NCI-H2029 treated with DMSO at 0.1 percent for 48 hours (cell line): ENCODE measurements around the gene RGS2.
A peak's percentile ranks its signal among the peaks of the same experiment; 100 is the strongest.

Source experiments
- DNase-seq: peaks from one replicate; lab custom pipeline; 2025; lab: John Stamatoyannopoulos, UW

Gene RGS2, protein sequence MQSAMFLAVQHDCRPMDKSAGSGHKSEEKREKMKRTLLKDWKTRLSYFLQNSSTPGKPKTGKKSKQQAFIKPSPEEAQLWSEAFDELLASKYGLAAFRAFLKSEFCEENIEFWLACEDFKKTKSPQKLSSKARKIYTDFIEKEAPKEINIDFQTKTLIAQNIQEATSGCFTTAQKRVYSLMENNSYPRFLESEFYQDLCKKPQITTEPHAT

DNA sequence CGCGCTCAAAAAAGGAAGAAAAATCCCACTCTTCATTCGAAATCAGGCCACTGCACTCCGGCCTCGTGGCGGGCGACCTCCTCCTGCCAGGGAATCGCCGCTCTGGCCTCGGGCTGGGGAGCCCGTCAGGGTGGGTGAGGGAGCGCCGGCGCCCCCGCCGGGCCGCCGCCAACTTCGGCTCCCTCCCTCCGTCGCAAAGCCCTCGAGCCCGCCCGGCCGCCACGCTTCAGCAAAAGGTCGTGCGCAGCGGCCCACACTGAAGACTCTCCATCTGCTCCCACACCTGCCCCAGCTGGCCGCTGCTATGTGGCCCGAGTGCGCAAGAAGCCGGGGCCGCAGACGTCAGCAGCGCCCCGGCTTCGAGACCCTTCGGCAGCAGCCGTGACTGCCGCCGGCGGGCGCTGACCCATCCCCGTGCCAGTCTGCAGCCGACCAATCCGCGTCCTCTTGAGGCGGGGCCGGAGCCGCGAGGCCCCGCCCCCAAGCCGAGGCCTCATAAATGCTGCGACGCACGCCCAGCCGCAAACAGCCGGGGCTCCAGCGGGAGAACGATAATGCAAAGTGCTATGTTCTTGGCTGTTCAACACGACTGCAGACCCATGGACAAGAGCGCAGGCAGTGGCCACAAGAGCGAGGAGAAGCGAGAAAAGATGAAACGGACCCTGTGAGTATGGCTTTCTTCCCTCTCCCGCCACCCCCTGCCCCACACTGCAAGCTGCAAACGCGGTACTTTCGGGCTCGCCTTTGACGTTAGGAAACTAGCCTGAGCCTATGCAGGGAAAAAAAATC lies at the start of gene RGS2:
Gene RGS2, plus strand, starts transcription at position 522 of the 789 bp plus-strand sequence. Its CDS starts 33 bp downstream, at position 555.
- DNase-seq, result peak; percentile 58

DNA sequence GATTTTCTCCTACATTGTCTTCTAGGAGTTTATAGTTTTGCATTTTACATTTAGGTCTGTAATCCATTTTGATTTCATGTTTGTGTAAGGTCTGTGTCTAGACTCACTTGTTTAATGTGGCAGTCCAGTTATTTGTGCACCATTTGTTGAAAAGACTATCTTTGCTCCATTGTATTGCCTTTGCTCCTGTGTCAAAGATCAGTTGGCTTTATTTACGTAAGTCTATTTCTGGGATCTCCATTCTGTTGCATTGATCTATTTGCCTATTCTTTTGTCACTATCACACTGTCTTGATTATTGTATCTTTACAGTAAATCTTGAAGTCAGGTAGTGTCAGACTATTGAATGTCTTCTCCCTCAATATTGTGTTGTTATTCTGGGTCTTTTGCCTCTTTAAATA lies 49.7 kb upstream of the RGS2 start:
- no peak for DNase-seq

DNA sequence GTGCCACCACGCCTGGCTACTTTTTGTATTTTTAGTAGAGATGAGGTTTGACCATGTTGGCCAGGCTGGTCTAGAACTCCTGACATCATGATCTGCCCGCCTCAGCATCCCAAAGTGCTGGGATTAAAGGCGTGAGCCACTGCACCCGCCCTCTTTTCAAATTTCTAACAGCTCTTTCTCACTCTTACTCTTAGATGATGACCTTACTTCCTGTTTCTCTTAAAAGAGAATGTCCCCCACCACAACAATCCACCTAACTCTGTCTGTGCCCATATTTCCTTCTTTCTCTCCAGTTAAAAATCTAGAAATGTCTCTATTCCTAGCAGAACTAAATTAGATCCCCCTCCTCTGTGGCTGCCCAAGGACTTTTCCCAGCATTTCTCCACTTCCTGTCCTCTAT lies 46.6 kb upstream of the RGS2 start:
- no peak for DNase-seq

DNA sequence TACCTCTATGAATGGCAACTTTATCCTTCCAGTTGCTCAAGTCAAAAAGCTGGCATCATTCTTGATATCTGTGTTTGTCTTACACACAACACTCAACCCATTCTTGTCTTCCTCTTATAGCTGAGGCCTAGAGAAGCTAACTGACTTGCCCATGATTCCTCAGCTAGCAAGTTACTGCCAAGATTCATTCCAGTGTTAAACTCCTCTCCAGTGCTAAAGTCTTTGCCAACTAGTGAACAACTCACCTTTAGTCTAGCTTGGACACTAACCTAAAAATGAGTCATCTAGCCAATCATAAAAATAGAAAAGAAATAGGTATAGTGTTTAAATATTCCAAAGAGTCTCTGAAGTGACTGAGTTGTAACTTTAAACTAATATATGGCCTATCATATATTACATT lies 45.6 kb upstream of the RGS2 start:
- DNase-seq, result no peak

DNA sequence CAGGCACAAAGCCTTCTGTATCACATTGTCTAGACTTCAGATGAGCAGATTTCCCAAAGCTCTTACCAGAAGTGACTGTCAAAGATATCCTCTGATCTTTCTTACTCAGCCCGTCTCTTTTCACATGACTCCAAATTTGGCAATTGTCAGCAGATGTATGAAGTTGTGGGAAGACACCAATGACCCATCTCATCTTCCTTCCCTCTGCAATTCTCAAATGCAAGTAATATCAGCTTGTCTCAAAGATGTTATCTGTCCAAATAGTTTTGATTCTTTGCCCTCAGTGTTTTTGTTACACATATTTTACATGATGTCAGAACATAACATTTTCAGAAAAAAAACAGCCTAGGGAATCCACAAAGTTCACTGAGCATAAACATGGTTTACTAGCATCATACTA lies 45.1 kb upstream of the RGS2 start:
- DNase-seq, result no peak

DNA sequence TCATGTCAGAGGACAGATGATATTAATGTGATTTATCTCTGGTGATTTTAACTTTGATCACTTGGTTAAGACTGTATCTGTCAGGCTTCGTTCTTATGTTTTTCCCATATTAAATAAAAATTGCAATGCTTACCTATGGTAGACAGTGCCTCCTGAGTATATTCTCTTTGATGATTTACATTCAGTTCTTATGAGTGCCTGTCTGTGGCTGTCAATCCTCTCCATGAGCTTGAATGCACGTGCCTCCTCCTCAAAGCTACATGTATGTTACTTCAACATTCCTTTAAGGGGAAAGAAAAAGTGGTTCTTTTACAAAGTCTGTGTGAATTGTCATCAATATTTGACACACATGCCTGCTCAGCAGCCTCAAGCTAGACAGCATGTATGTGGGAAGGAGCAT lies 44.2 kb upstream of the RGS2 start:
- no peak for DNase-seq

DNA sequence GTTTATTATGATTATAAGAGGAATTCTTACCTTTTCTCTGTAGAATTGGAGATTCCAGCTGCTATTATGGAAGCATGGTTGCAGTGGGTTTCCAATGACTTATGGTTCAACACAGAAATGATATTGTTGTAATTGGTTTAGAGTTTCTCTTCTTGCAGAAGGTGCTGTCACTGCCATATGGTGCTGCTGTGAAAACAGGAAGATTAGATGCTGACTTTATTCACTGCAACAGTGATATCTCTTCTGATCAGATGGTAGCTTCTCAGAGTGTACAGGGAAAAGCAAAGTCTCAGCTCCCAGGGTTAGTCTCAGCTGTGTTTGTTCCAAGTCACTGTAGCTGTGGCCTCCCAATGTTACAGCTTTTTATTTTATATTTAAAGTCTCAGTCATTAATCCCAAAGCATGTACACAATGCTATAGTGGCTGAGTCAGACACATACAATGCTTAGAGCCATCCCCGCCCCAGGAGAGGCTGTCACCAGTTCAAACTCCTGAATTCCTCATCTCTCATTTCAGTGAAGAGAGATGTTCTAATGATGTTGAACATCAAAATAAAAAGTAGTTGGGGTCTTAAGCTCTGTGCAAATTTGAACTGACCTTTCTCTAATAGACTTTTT lies 42.7 kb upstream of the RGS2 start:
- no peak for DNase-seq

DNA sequence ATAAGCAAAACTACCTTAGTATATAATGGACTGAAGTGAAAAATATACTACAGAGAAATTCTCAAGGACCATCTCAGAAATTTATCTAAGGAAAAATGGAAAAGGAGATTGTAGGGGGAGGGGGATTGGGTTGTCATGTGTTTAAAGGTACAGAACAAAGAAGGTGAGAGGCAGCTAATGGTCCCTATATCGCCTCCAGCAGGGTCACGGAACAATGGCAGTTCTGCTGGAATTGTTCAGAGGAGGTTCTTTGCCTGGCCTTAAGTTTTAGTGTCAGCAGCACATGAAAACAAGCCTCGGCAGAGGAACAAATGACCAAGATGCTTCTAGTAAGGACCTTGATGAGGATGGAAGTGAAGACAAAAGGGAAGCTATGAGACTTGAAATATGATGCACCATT lies 42.0 kb upstream of the RGS2 start:
- DNase-seq, result no peak

DNA sequence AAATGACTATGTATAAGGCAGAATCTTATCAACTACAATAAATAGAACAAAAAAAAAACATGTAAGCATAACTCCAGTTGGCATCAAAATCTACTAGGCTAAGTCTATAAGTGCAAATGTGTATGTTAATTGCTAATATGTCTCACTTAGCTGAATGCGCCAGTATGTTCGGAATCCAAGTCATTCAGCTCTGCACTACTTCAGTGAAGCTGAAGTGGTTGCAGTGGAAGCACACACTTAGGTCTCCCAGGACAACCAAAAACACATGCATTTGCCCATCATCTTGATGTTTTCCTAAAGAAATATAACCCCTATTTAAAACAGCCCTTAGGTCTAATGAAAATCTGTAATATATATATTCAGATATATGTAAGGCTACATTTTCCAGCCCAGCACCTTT lies 41.0 kb upstream of the RGS2 start:
- no peak for DNase-seq

DNA sequence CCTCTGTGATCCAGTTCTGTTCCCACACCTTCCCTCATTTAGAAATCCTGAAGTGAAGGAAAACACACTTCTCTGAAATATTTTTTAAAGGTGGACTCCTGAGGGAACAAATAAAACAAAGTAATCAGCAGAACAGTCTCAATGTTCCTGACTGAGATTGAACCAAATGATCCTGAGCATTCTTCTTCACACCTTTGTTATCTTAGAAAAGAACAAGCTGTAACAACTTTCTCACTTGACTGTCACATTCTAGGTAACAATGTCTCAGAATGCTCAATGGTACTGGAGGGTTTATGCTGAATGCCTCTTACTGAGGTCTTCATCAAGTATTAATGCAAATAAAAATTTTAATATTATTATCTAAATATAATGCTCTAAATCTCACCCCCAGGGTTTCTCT lies 40.4 kb upstream of the RGS2 start:
- DNase-seq, result no peak

DNA sequence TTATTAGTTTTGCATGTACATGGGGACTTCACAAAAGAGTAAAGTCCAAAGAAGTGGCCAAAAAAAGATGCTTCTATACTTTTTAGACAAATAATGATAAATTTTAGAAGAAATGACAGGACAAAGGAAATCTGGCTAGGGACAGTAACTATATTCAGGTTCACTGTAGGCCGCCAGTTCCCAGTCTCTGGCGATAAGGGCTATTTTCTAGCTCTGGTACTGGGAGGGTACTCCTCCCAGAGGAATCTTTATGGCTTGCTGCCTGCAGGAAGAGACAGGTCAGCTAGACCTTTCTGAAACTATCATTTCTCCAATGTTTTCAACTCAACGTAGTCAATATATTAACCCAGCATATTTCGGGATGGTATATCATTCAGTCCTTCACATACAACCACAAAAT lies 37.5 kb upstream of the RGS2 start:
- DNase-seq, result no peak

DNA sequence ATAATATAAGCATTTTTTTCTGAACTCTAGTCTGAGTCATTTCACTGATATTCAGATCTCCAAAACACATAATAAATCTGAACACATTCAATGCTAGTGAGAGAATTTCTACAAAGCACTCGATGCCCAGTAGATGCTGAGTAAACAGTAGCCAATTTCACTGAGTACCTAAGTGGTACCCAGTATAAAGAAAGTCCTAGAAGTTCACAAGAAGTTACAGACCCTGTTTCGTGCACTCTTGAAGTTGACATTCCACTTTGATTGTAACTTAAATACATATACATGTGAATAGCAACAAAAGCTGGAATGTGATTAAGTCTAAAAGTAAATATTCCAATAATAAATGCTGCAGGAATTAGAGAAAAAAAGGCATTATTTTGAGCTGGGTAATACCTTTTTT lies 33.2 kb upstream of the RGS2 start:
- no peak for DNase-seq

DNA sequence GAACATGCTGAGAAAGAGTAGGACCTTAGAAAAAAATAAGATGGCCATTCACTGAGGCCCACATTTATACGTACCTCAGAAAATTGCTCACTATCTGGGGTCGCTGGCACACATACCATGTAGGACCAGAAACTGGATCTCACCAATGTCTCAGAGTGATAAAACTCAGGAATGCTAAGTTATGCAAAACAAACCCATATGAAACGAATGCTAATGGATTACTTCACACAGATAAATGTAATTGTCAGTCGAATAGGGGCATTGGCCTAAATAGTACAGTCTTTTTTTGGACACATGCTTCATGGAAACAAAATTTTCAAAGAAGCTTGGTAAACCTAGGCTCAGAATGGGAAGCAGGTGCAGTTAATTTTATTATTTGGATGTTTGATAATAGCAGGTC lies 32.6 kb upstream of the RGS2 start:
- DNase-seq, result no peak

DNA sequence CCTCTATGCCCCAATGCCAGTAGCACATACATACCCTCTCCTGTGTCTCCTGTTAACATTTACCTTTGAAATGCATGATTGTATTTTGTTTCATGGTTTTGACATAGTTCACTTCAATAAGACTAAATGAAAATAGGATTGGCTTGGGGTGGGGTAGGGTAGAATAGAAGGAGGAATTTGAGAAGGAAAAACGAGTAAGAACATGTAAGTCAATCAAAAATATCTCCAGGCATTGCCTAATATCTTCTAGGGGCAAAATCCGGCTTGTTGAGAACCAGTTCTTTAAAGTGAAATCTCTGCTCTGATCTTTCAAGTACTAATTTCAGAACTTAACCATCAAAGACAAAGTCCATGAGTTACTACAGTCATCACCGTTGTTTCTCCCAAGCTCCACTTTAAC lies 31.8 kb upstream of the RGS2 start:
- no peak for DNase-seq

DNA sequence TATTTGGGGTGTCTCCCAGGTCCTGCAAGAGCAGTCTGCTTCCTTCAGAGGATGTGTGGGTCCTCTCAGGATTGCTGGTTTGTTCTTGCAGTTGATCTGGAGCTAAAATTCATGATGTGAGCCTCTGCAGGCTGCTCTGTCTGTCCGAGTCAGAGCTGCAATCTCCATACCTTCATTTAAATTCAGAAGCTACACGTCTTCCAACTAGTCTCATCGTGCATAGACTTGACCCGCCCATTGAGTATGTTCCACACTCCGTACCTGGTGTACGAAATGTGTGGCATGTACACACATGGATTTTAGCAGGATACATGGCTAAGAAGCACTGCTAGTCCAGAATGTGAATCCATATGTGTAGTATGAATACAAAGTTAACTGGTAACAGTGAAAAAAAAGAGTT lies 25.0 kb upstream of the RGS2 start:
- no peak for DNase-seq

DNA sequence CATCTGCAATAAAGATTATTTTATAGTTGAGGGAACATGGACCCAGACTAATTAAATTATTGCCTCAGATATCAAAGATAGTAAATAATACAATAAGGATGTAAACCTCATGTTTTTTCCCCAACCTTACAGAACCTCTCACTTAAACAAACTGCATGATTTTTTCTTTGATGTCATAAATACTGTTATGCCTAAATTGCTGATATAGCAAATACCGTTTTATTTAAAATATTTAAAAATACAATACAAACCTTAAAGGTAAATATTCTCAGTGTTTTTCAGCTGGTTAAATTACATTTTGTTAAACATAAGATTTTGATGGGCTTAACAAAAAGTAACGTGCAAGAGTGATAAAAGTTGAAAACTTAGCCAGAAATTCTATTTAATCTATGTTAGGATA lies 24.4 kb upstream of the RGS2 start:
- no peak for DNase-seq

DNA sequence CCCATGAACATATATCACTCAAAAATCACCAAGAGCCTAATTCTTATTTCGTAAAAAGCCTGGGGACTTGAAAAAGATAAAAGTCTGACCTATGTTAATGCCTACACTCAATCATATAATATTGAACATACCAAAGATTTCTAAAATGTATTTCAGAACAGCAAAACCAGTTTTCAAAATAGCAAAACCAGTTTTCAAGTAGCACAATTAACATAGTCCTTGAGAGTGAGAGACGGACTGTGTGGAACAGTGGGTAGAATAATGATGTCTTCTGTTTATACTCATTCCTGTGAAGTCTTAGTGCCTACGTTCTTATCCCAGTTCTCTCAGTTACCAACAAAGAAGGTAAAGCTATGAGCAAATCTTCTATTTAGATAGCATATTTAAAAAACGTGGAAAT lies 22.3 kb upstream of the RGS2 start:
- no peak for DNase-seq

DNA sequence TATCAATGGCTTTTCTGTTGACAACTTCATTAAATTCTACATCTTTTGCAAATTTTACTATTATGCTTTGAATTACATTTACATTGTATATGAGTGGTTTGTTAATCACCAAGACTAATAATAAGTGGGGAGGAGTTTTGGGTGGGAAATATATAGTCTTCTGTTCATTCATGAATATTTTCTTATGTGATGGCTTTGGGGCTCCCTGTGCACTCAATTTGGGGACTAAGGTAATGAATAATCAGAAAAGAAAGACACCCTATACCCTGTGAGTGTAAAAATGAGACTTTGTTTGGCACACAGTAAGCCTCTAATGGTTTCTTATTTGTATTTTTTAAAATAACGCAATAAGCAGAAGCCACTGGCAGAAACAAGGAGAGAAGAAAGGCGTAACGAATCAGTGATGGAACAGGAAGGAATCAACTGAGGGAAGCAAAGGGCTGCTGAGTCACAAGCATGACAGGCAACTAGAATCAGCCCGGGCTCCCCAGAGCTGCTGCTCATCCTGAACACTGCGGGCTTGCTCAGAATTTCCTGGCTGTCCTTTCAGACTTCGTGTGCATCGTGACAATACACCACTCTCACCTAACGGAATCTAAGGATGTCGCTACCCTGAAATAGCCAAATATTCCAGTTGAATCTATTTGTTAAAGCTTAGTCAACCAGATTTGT lies 20.8 kb upstream of the RGS2 start:
- DNase-seq, result no peak

DNA sequence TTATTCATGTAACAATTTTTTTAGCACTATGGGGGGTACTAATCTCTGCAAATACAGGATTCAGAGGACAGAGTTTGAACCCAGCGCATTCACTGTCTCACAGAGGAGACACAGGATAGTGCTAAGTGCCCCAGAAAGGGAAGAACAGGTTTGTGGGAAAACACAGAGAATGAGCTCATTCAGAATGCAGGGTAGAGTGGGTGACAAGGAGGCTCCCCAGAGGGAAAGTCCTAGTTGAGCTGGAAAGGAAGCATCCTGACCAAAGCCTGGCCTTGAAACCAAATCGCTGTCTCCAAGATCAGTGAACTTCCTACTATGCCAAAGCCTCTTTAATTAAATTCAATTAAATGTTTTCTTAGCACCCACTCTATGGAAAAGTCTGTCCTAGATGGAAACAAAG lies 19.0 kb upstream of the RGS2 start:
- DNase-seq, result no peak

DNA sequence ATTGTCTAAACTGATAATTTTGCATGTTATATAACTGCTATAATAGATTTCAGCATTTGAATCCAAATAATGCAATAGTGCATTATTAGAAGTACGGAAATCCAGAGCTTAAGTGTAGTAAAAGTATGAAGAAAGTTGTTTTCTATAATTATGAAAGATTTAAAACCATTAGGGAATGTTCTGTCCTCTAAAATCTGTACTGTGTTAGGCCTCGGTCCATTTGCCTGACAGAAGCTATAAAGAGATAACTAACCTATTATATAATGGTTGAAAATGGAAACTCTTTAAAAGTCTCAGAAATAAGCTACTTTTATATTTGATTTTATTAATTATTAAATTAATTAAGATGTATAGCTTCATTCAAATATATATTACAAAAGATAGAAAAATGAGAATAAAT lies 16.2 kb upstream of the RGS2 start:
- no peak for DNase-seq

DNA sequence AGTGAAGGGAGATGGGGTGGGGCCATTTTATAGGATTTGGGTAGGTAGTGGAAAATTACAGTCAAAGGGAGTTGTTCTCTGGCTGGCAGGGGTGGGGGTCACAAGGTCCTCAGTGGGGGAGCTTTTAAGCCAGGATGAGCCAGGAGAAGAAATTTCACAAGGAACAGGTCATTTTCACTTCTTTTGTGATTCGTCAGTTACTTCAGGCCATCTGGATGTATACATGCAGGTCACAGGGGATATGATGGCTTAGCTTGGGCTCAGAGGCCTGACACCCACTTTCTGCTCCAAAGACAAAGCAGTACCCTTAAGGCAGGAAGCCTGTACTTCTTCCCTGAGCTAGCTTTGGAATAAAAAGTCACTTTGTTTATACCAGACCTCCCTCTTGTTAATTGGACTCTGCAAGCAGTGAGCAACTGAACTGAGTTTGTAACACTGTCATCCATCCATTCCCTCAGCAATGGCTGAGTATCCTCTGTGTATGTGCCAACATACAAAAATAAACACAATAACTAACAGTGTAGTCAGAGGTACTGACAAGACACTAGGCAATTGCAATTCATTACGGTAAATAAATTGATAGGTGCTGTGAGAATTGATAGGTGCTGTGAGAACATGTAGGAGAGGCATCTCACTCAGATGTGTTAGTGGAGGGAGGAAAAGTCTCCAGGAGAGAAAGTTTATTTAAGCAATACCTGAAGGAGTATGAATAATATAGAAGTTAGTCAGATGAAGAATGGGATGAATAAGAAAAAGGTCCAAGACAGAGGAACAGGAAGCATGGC lies 14.7 kb upstream of the RGS2 start:
- no peak for DNase-seq

DNA sequence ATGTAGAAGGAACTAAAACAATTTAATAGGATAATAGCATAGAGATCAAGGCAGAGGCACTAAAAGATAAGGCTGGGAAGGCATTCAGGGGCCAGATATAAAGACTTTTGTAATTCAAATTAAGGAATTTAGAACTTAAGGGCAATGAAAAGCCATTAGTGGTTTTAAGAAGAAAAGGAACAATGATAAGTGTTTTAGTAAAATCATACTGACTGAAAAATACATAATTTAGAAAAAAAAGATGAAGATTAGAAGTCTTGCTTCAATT lies 14.1 kb upstream of the RGS2 start:
- DNase-seq, result no peak
